Keratinocyte (primary cell): ENCODE data around the gene KIAA0825.

Source experiments
- EZH2 ChIP-seq: IDR thresholded peaks from one replicate; pipeline ENCODE4 v1.6.1; 2012; ENCODE audit warnings: inconsistent platforms, mild to moderate bottlenecking, low read length, moderate library complexity
- TF ChIP-seq, protein P1 (sequence below), 3 experiments: IDR thresholded peaks in 1 of 3; conservative IDR thresholded peaks in 1 of 3; optimal IDR thresholded peaks in 1 of 3; 2 replicates in 2 of 3; 3 replicates in 1 of 3; pipeline versions ENCODE3 to v1.5.1; 2011; ENCODE audit warnings: low read length in 3 of 3, mild to moderate bottlenecking in 3 of 3, moderate library complexity in 2 of 3, control low read depth in 1 of 3, inconsistent platforms in 1 of 3; ENCODE audit not compliant: insufficient read depth in 2 of 3; ENCODE audit errors: extremely low read depth in 1 of 3

- TF ChIP-seq, protein P1, sequence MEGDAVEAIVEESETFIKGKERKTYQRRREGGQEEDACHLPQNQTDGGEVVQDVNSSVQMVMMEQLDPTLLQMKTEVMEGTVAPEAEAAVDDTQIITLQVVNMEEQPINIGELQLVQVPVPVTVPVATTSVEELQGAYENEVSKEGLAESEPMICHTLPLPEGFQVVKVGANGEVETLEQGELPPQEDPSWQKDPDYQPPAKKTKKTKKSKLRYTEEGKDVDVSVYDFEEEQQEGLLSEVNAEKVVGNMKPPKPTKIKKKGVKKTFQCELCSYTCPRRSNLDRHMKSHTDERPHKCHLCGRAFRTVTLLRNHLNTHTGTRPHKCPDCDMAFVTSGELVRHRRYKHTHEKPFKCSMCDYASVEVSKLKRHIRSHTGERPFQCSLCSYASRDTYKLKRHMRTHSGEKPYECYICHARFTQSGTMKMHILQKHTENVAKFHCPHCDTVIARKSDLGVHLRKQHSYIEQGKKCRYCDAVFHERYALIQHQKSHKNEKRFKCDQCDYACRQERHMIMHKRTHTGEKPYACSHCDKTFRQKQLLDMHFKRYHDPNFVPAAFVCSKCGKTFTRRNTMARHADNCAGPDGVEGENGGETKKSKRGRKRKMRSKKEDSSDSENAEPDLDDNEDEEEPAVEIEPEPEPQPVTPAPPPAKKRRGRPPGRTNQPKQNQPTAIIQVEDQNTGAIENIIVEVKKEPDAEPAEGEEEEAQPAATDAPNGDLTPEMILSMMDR (optimal IDR thresholded peaks at IDR 0.05 in 1 of 3, IDR thresholded peaks at IDR 0.05 in 1 of 3, conservative IDR thresholded peaks at IDR 0.05 in 1 of 3; ENCODE audit: extremely low read depth in 1 of 3, insufficient read depth in 2 of 3, low read length in 3 of 3), result no peak
- TF ChIP-seq EZH2, result no peak
These were observed 460.5 kb downstream of the KIAA0825 start for GRCh38 chr5:94157704-94158539.
